K562 (cell line): Measurements from ENCODE around the gene SH3PXD2B. TPM values are rescaled to one million over a fixed set of nuclear protein-coding genes. Genes with fewer than 3 reads are reported as not detected.
A peak's percentile ranks its signal among the peaks of the same experiment; 100 is the strongest.

Source experiments
- ATAC-seq: fragments of 200-7000 bp; cut with Tn5 transposase; 3 replicates; pipeline ENCODE4 v1.9.1; 2020; ENCODE audit warnings: moderate library complexity
- BruUV-seq: library from RNA; stranded (reverse); fragments of 400-500 nt; replicated peaks from 2 replicates; lab custom pipeline; 2021; lab: Mats Ljungman, UMichigan
- CTCF ChIA-PET: fragments of 300-600 bp; formaldehyde crosslinking; extraction: SDS; loops from one replicate; lab custom pipeline; 2021; ENCODE audit warnings: low intra/inter-chr PET ratio; lab: Yijun Ruan, JAX
- POLR2A ChIA-PET: fragments of 300-600, 350-650 bp; sonication (Branson Sonifier 250); formaldehyde crosslinking; extraction: SDS; loops from one replicate; lab custom pipeline; 2021; ENCODE audit warnings: antibody characterized with exemption, inconsistent platforms; lab: Yijun Ruan, JAX
- DNase-seq, 4 experiments: peaks; one replicate each; pipeline versions ENCODE4 v3.0.0 to v3.0.0-alpha.2; 2011 to 2018; ENCODE audit warnings: low spot score in 3 of 4, mixed read lengths in 3 of 4; ENCODE audit errors: extremely low read depth in 1 of 4
- FAIRE-seq: peaks from 2 replicates; lab custom pipeline; 2011; peaks lifted over from hg19 to GRCh38; lab: Jason Lieb, UNC
- H2AFZ ChIP-seq: 2 replicates; pipeline ENCODE4 v1.6.0; 2011; ENCODE audit warnings: low read depth, low read length, control low read depth, inconsistent platforms
- H3K27ac ChIP-seq: fragments of 200-600 bp; 3 replicates; pipeline ENCODE4 v1.8.0; 2011; ENCODE audit warnings: low read depth, mild to moderate bottlenecking, control low read depth, inconsistent platforms, low read length, moderate library complexity, mixed read lengths; ENCODE audit errors: extremely low read depth
- H3K27me3 ChIP-seq, 2 experiments: fragments of 300-600 bp in 1 of 2; 2 replicates in 1 of 2; 3 replicates in 1 of 2; pipeline versions ENCODE4 v1.6.0 to v1.8.0; 2011; ENCODE audit warnings: inconsistent platforms in 2 of 2, low read length in 2 of 2, mild to moderate bottlenecking in 1 of 2, mixed read lengths in 1 of 2, moderate library complexity in 1 of 2; ENCODE audit not compliant: control insufficient read depth in 2 of 2, insufficient read depth in 2 of 2
- H3K36me3 ChIP-seq: fragments of 300-600 bp; 3 replicates; pipeline ENCODE4 v1.8.0; 2011; ENCODE audit warnings: mild to moderate bottlenecking, low read length, inconsistent platforms; ENCODE audit not compliant: control insufficient read depth, insufficient read depth
- H3K4me1 ChIP-seq, 2 experiments: fragments of 200-600 bp in 1 of 2; replicated peaks in 1 of 2; 2 replicates in 1 of 2; 3 replicates in 1 of 2; pipeline versions ENCODE4 v1.5.1 to v1.8.0; 2011; ENCODE audit warnings: inconsistent platforms in 2 of 2, low read length in 2 of 2, mild to moderate bottlenecking in 1 of 2, mixed read lengths in 1 of 2, moderate library complexity in 1 of 2; ENCODE audit not compliant: control insufficient read depth in 2 of 2, insufficient read depth in 2 of 2
- H3K4me2 ChIP-seq: 2 replicates; pipeline ENCODE4 v1.6.1; 2011; ENCODE audit warnings: low read length, control low read depth, inconsistent platforms, mixed read lengths; ENCODE audit not compliant: insufficient read depth
- H3K4me3 ChIP-seq: fragments of 200-600 bp; sonication (generic), shearing (Covaris generic); 2 replicates; pipeline ENCODE4 v1.5.1; 2016; ENCODE audit warnings: control low read depth, inconsistent platforms
- H3K79me2 ChIP-seq: fragments of 200-600 bp; 3 replicates; pipeline ENCODE4 v1.8.0; 2011; ENCODE audit warnings: low read length, inconsistent platforms; ENCODE audit not compliant: control insufficient read depth, insufficient read depth
- H3K9ac ChIP-seq, 2 experiments: 2 replicates each; pipeline versions ENCODE4 v1.6.0 to v1.6.1; 2011; ENCODE audit warnings: low read depth in 2 of 2, low read length in 2 of 2, control low read depth in 1 of 2, inconsistent platforms in 1 of 2, mild to moderate bottlenecking in 1 of 2, mixed read lengths in 1 of 2; ENCODE audit not compliant: insufficient read depth in 1 of 2
- H3K9me1 ChIP-seq: one replicate; pipeline ENCODE4 v1.6.0; 2011; ENCODE audit warnings: inconsistent platforms, mild to moderate bottlenecking, low read length, moderate library complexity; ENCODE audit not compliant: control insufficient read depth, insufficient read depth
- H3K9me3 ChIP-seq: replicated peaks from 2 replicates; pipeline ENCODE4 v1.5.1; 2011; ENCODE audit warnings: low read depth, low read length, inconsistent platforms; ENCODE audit not compliant: control insufficient read depth, insufficient read depth
- H4K20me1 ChIP-seq: replicated peaks from 2 replicates; pipeline ENCODE4 v1.6.1; 2011; ENCODE audit warnings: low read length, inconsistent platforms, mixed read lengths; ENCODE audit not compliant: control insufficient read depth, insufficient read depth
- CSDE1 ChIP-seq, 2 experiments: fragments of 450-650 bp; IDR thresholded peaks; 2 replicates each; pipeline ENCODE4 v1.6.1; 2016; ENCODE audit warnings: mild to moderate bottlenecking in 1 of 2
- ETV1 ChIP-seq: fragments of 450-650 bp; conservative IDR thresholded peaks from 2 replicates; pipeline ENCODE4 v1.6.1; 2016; ENCODE audit warnings: missing genetic modification characterization, control low read depth, low read depth, missing compliant biosample characterization
- KLF10 ChIP-seq: fragments of 250-450 bp; sonication (Bioruptor Pico); IDR thresholded peaks from 2 replicates; pipeline ENCODE4 v1.6.1; 2021; ENCODE audit warnings: matching md5 sums
- NR2C2 ChIP-seq, 2 experiments: fragments of 200-800 bp in 1 of 2; sonication (Bioruptor generic) in 1 of 2; sonication (generic) in 1 of 2; formaldehyde crosslinking in 1 of 2; IDR thresholded peaks; 2 replicates each; pipeline versions ENCODE4 v1.6.1 to v1.8.0; 2016 to 2022; ENCODE audit warnings: mild to moderate bottlenecking in 1 of 2, missing compliant biosample characterization in 1 of 2, missing genetic modification characterization in 1 of 2, missing genetic modification reagents in 1 of 2
- NR4A1 ChIP-seq, 2 experiments: fragments of 250-450 bp in 1 of 2; fragments of 450-650 bp in 1 of 2; sonication (Bioruptor Pico) in 1 of 2; IDR thresholded peaks; 2 replicates each; pipeline versions ENCODE4 v1.4.0 to v1.6.1; 2016 to 2020; ENCODE audit warnings: mild to moderate bottlenecking in 2 of 2, missing compliant biosample characterization in 1 of 2, missing genetic modification characterization in 1 of 2, moderate library complexity in 1 of 2
- TFE3 ChIP-seq: fragments of 450-650 bp; formaldehyde crosslinking; IDR thresholded peaks from 2 replicates; pipeline ENCODE4 v1.4.0; 2020; ENCODE audit warnings: mild to moderate bottlenecking, mixed read lengths
- THAP7 ChIP-seq: fragments of 250-450 bp; sonication (Bioruptor Pico); IDR thresholded peaks from 2 replicates; pipeline ENCODE4 v1.5.0; 2021
- WGBS: fragments of 100-300 bp; shearing (Covaris generic); methylation state at CpG from one replicate; pipeline ENCODE4 v1.1.6; 2016; ENCODE audit warnings: low coverage, mixed read lengths; ENCODE audit not compliant: insufficient coverage; ENCODE audit errors: missing lambda C conversion rate; 5-methylcytosine and 5-hydroxymethylcytosine counted together
- in situ Hi-C: fragments of 300-500 bp; cut with MboI; formaldehyde crosslinking; loops from 4 replicates; pipeline ENCODE4 v1.15.0; 2018; ENCODE audit warnings: inconsistent platforms, mixed read lengths
- intact Hi-C: fragments of 100-400 bp; cut with micrococcal nuclease; formaldehyde crosslinking; loops from 2 replicates; pipeline ENCODE4 v1.14.2; 2022
- polyA plus RNA-seq, 8 experiments: library from polyadenylated mRNA; depleted of rRNA in 4 of 8; stranded (reverse) in 5 of 8; unstranded in 3 of 8; fragments of >200 nt; fragmentation: Nextera tagmentation in 2 of 8; fragmentation: Illumina TruSeq in 1 of 8; extraction: Ambion mirVana in 2 of 8; extraction: Trizol in 1 of 8; gene quantifications; 2 replicates each; pipeline versions ENCODE4 v1.2.1 to v1.2.3, GENCODE V29; 2011 to 2014; ENCODE audit warnings: inconsistent platforms in 1 of 8, missing spikeins in 1 of 8
- total RNA-seq, 7 experiments: library from RNA; depleted of rRNA in 6 of 7; stranded (reverse); fragments of >200 nt in 6 of 7; fragmentation: Illumina TruSeq in 2 of 7; extraction: Trizol in 2 of 7; gene quantifications; 2 replicates each; pipeline versions ENCODE4 v1.2.1 to v1.2.3, GENCODE V29; 2011 to 2021; ENCODE audit warnings: low replicate concordance in 1 of 7
- TF ChIP-seq, protein P1 (sequence below): IDR thresholded peaks from 2 replicates; pipeline ENCODE4 v1.6.1; 2011; ENCODE audit warnings: borderline replicate concordance, low read depth, mild to moderate bottlenecking, moderate library complexity, low read length; ENCODE audit not compliant: insufficient read depth, poor library complexity, severe bottlenecking
- TF ChIP-seq, protein P2 (sequence below): fragments of 450-650 bp; IDR thresholded peaks from 2 replicates; pipeline ENCODE4 v1.6.1; 2014; ENCODE audit warnings: low read depth, mild to moderate bottlenecking, moderate library complexity, borderline replicate concordance
- TF ChIP-seq, protein P3 (sequence below): fragments of 200-800 bp; sonication (Bioruptor generic); IDR thresholded peaks from 2 replicates; pipeline ENCODE4 v1.6.1; 2017; ENCODE audit warnings: missing genetic modification characterization, missing compliant biosample characterization
- TF ChIP-seq, protein P4 (sequence below): sonication (generic); formaldehyde crosslinking; IDR thresholded peaks from 2 replicates; pipeline ENCODE4 v1.9.0; 2022; ENCODE audit warnings: mild to moderate bottlenecking, missing genetic modification reagents

Gene SH3PXD2B
- total and polyA plus RNA-seq, 9 of the 15 experiments (the other 6 are each of a cell fraction or from before 2014, with no cell fraction given): 0.04 to 0.66 (median 0.19) TPM

DNA sequence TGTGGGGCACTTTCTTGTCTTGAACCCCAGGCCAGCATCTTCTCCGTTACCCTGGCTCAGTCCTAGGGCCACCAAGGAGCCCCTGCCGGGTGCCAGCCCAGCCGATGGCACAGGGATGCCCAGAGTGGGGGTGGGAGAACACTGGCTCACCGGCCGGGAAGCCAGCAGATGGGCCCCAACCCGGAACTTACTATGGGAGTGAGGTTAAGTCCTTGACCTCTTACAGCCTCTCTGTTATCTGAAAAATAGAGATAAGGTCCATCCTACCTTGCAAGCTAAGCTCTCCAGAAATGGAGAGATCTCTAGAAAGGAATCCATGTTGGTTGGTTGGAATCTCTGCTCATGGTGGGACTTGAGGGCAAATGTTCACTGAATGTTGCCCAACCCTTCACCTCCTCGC, 20.8 kb downstream of the SH3PXD2B start:
- H3K79me2 ChIP-seq: no peaks in the 10 kb centered on the region
- ChIA-PET POLR2A (interaction anchor here (0.6 to 0.8 kb wide), 2 partner anchors 9 to 425 kb away, joined by 3 to 4 read pairs; no protein-coding TSS in a partner anchor), CTCF (no interaction called here)
- TF ChIP-seq NR4A1 (CRISPR knock-in tag; IDR thresholded peaks at IDR 0.05) (no peak), NR4A1 (tag; IDR thresholded peaks at IDR 0.05) (0 out of 2 replicates have a peak, but pooled peaks have one; percentile 12), THAP7 (CRISPR knock-in tag) (no peak), KLF10 (no peak), TFE3 (CRISPR knock-in tag) (no peak), CSDE1 (IDR thresholded peaks at IDR 0.05) (no peak), ETV1 (tag) (peak; percentile 22; the same call in 1 of the 2 replicates), NR2C2 (CRISPR knock-in tag; IDR thresholded peaks at IDR 0.05) (no peak), NR2C2 (tag; IDR thresholded peaks at IDR 0.05) (peak; percentile 72)
- TF ChIP-seq, protein P1, sequence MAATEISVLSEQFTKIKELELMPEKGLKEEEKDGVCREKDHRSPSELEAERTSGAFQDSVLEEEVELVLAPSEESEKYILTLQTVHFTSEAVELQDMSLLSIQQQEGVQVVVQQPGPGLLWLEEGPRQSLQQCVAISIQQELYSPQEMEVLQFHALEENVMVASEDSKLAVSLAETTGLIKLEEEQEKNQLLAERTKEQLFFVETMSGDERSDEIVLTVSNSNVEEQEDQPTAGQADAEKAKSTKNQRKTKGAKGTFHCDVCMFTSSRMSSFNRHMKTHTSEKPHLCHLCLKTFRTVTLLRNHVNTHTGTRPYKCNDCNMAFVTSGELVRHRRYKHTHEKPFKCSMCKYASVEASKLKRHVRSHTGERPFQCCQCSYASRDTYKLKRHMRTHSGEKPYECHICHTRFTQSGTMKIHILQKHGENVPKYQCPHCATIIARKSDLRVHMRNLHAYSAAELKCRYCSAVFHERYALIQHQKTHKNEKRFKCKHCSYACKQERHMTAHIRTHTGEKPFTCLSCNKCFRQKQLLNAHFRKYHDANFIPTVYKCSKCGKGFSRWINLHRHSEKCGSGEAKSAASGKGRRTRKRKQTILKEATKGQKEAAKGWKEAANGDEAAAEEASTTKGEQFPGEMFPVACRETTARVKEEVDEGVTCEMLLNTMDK: no peak
- TF ChIP-seq, protein P2, sequence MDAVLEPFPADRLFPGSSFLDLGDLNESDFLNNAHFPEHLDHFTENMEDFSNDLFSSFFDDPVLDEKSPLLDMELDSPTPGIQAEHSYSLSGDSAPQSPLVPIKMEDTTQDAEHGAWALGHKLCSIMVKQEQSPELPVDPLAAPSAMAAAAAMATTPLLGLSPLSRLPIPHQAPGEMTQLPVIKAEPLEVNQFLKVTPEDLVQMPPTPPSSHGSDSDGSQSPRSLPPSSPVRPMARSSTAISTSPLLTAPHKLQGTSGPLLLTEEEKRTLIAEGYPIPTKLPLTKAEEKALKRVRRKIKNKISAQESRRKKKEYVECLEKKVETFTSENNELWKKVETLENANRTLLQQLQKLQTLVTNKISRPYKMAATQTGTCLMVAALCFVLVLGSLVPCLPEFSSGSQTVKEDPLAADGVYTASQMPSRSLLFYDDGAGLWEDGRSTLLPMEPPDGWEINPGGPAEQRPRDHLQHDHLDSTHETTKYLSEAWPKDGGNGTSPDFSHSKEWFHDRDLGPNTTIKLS: no peak
- TF ChIP-seq, protein P3, sequence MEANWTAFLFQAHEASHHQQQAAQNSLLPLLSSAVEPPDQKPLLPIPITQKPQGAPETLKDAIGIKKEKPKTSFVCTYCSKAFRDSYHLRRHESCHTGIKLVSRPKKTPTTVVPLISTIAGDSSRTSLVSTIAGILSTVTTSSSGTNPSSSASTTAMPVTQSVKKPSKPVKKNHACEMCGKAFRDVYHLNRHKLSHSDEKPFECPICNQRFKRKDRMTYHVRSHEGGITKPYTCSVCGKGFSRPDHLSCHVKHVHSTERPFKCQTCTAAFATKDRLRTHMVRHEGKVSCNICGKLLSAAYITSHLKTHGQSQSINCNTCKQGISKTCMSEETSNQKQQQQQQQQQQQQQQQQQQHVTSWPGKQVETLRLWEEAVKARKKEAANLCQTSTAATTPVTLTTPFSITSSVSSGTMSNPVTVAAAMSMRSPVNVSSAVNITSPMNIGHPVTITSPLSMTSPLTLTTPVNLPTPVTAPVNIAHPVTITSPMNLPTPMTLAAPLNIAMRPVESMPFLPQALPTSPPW (CRISPR knock-in tag): no peak
- TF ChIP-seq, protein P4, sequence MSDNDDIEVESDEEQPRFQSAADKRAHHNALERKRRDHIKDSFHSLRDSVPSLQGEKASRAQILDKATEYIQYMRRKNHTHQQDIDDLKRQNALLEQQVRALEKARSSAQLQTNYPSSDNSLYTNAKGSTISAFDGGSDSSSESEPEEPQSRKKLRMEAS (CRISPR knock-in tag): no peak

More for the DNA sequence above, 20.8 kb downstream of the SH3PXD2B start:
- in situ Hi-C loops: no loop called here
- DNase-seq (no peak), FAIRE-seq (no peak), ATAC-seq (no peak)
- Histone ChIP-seq H3K9me3 (no peaks in the 10 kb centered on the region), H3K36me3 (no peaks in the 10 kb centered on the region), H3K9ac (no peak overlapping the region), H3K27me3 (peaks cover 30 to 79% of the 10 kb centered on the region in 2 experiments), H3K9me1 (no peaks in the 10 kb centered on the region), H3K4me1 (peaks cover 0 to 6% of the 10 kb centered on the region in 2 experiments; a peak in 3 of 5 replicates), H3K27ac (no peak overlapping the region), H3K4me2 (no peak overlapping the region), H2AFZ (no peak overlapping the region), H4K20me1 (0 out of 2 replicates have a peak, but pooled peaks cover 5% of the 10 kb centered on the region), H3K4me3 (no peak overlapping the region)
- WGBS: 2% methylated on average over 6 of the region's 7 CpGs
- BruUV-seq: no TSS peak
- intact Hi-C loops: no loop called here
